Naive thymus-derived CD4-positive, alpha-beta T cell (primary cell): Measurements from ENCODE around the gene RBMS3. TPM values are rescaled to one million over a fixed set of nuclear protein-coding genes. Genes with fewer than 3 reads are reported as not detected.
"Not testable (repeated sequence)": the region's sequence is repeated elsewhere in the genome, so short reads cannot be mapped to it uniquely, and the experiment has no call there.

ENCODE experiments used
- ATAC-seq: fragments of 150-1000 bp; cut with Tn5 transposase; 2 replicates; pipeline ENCODE4 v1.10.0; 2021; ENCODE audit warnings: mild to moderate bottlenecking, moderate library complexity
- CTCF ChIA-PET: fragments of 350-600 bp; sonication (Branson Sonifier 250); formaldehyde crosslinking; loops from one replicate; lab custom pipeline; 2021; ENCODE audit warnings: antibody characterized with exemption; lab: Charles Lee
- POLR2A ChIA-PET: fragments of 350-600 bp; sonication (Branson Sonifier 250); formaldehyde crosslinking; loops from one replicate; lab custom pipeline; 2021; ENCODE audit warnings: antibody characterized with exemption, inconsistent platforms; lab: Charles Lee
- DNase-seq, 9 donors: peaks; one replicate each; pipeline versions ENCODE4 v3.0.0 to v3.0.0-alpha.2; 2020 to 2022; ENCODE audit warnings: mixed read lengths in 1 of 9
- H3K27ac ChIP-seq: one replicate; pipeline ENCODE4 v1.7.0; 2013; ENCODE audit warnings: mild to moderate bottlenecking, low read depth, low read length, moderate library complexity
- H3K27me3 ChIP-seq, 2 donors: one replicate each; pipeline ENCODE4 v1.7.0; 2013; ENCODE audit warnings: low read length in 2 of 2, mild to moderate bottlenecking in 2 of 2, moderate library complexity in 2 of 2; ENCODE audit not compliant: control insufficient read depth in 2 of 2, insufficient read depth in 2 of 2
- H3K36me3 ChIP-seq, 3 experiments: 1 replicate in 2 of 3; 2 replicates in 1 of 3; pipeline ENCODE4 v1.7.0; 2013; ENCODE audit warnings: low read length in 3 of 3, mild to moderate bottlenecking in 3 of 3, moderate library complexity in 1 of 3; ENCODE audit not compliant: insufficient read depth in 3 of 3, control insufficient read depth in 2 of 3
- H3K4me1 ChIP-seq, 2 donors: one replicate each; pipeline ENCODE4 v1.7.0; 2013; ENCODE audit warnings: low read length in 2 of 2, mild to moderate bottlenecking in 2 of 2, moderate library complexity in 1 of 2; ENCODE audit not compliant: control insufficient read depth in 2 of 2, insufficient read depth in 2 of 2
- H3K4me3 ChIP-seq: 2 replicates; pipeline ENCODE4 v1.7.0; 2013; ENCODE audit warnings: mild to moderate bottlenecking, low read length
- H3K9me3 ChIP-seq, 3 experiments: 1 replicate in 2 of 3; 2 replicates in 1 of 3; pipeline ENCODE4 v1.7.0; 2013; ENCODE audit warnings: low read length in 3 of 3; ENCODE audit not compliant: control insufficient read depth in 2 of 3
- H3K27ac Mint-ChIP-seq, 9 donors: one replicate each; pipeline ENCODE4 v1.8.0; 2020 to 2022; ENCODE audit warnings: mixed read lengths in 9 of 9, mild to moderate bottlenecking in 8 of 9, moderate library complexity in 5 of 9, inconsistent platforms in 2 of 9
- H3K27me3 Mint-ChIP-seq, 5 donors: one replicate each; pipeline ENCODE4 v1.8.0; 2021 to 2022; ENCODE audit warnings: mixed read lengths in 5 of 5, mild to moderate bottlenecking in 1 of 5
- H3K36me3 Mint-ChIP-seq, 5 donors: one replicate each; pipeline ENCODE4 v1.8.0; 2020 to 2022; ENCODE audit warnings: mixed read lengths in 5 of 5, mild to moderate bottlenecking in 3 of 5, inconsistent platforms in 1 of 5
- H3K4me1 Mint-ChIP-seq, 7 donors: one replicate each; pipeline ENCODE4 v1.8.0; 2020 to 2022; ENCODE audit warnings: mixed read lengths in 7 of 7, mild to moderate bottlenecking in 3 of 7, inconsistent platforms in 1 of 7
- H3K4me3 Mint-ChIP-seq, 10 donors: one replicate each; pipeline ENCODE4 v1.8.0; 2020 to 2022; ENCODE audit warnings: mild to moderate bottlenecking in 10 of 10, mixed read lengths in 10 of 10, moderate library complexity in 6 of 10, inconsistent platforms in 2 of 10
- H3K9me3 Mint-ChIP-seq, 11 donors: one replicate each; pipeline ENCODE4 v1.8.0; 2020 to 2022; ENCODE audit warnings: mixed read lengths in 11 of 11, mild to moderate bottlenecking in 4 of 11, inconsistent platforms in 1 of 11, moderate library complexity in 1 of 11
- intact Hi-C, 2 donors: fragments of 100-400 bp; cut with micrococcal nuclease; formaldehyde crosslinking; loops; one replicate each; pipeline ENCODE4 v1.15.1; 2023
- polyA plus RNA-seq, 2 donors: library from polyadenylated mRNA; unstranded; fragments of 300-500 nt; fragmentation: Illumina TruSeq; gene quantifications; one replicate each; pipeline ENCODE4 v1.2.3, GENCODE V29; 2021
- total RNA-seq, 6 experiments: library from RNA in 5 of 6; stranded (reverse) in 5 of 6; gene quantifications; 1 replicate in 5 of 6; 2 replicates in 1 of 6; pipeline ENCODE4 v1.2.3 and lab custom pipeline; 2021 to 2026

Gene RBMS3
- total and polyA plus RNA-seq, 7 experiments from 2014 or later: 0.15 to 4.9 (median 0.49) TPM

GRCh38 chr3:29463304-29463703, 182.4 kb downstream of the RBMS3 start:
- H3K4me1 ChIP-seq: no peaks in the 10 kb centered on the region
- no peaks in the 10 kb centered on the region for H3K9me3 ChIP-seq
- no peaks in the 10 kb centered on the region for H3K36me3 ChIP-seq
- no peak overlapping the region for H3K27ac ChIP-seq
- Mint-ChIP-seq H3K27ac (no peak overlapping the region), H3K4me3 (no peak overlapping the region), H3K36me3 (no peaks in the 10 kb centered on the region), H3K9me3 (no peaks in the 10 kb centered on the region), H3K4me1 (peaks cover 0 to 4% (median 0%) of the 10 kb centered on the region in 7 donors), H3K27me3 (peaks cover 0 to 7% (median 0%) of the 10 kb centered on the region in 5 donors)
- ChIA-PET POLR2A (no interaction called here), CTCF (no interaction called here)
- ATAC-seq (no peak), DNase-seq (no peak)
- no peak overlapping the region for H3K4me3 ChIP-seq
- intact Hi-C loops: no loop called here
- no peaks in the 10 kb centered on the region for H3K27me3 ChIP-seq

GRCh38 chr3:29465836-29466235, 185.0 kb downstream of the RBMS3 start:
- Histone ChIP-seq H3K4me3 (no peak overlapping the region), H3K27ac (no peak overlapping the region), H3K4me1 (no peaks in the 10 kb centered on the region), H3K27me3 (no peaks in the 10 kb centered on the region), H3K9me3 (no peaks in the 10 kb centered on the region), H3K36me3 (no peaks in the 10 kb centered on the region)
- no peak for DNase-seq
- no peaks in the 10 kb centered on the region for H3K9me3 Mint-ChIP-seq
- intact Hi-C loops: no loop called here
- ChIA-PET POLR2A (no interaction called here), CTCF (no interaction called here)
- peaks cover 0 to 7% (median 0%) of the 10 kb centered on the region in 5 donors for H3K27me3 Mint-ChIP-seq
- peaks cover 0 to 4% (median 0%) of the 10 kb centered on the region in 7 donors for H3K4me1 Mint-ChIP-seq
- H3K27ac Mint-ChIP-seq: no peak overlapping the region
- ATAC-seq: no peak
- no peak overlapping the region for H3K4me3 Mint-ChIP-seq
- no peaks in the 10 kb centered on the region for H3K36me3 Mint-ChIP-seq

GRCh38 chr3:29466442-29466841, 185.6 kb downstream of the RBMS3 start:
- Histone ChIP-seq H3K9me3 (no peaks in the 10 kb centered on the region), H3K36me3 (no peaks in the 10 kb centered on the region), H3K27me3 (no peaks in the 10 kb centered on the region), H3K4me3 (no peak overlapping the region), H3K27ac (no peak overlapping the region), H3K4me1 (no peaks in the 10 kb centered on the region)
- Mint-ChIP-seq H3K4me1 (peaks cover 0 to under 1% (median 0%) of the 10 kb centered on the region in 7 donors), H3K36me3 (no peaks in the 10 kb centered on the region), H3K27me3 (peaks cover 0 to 7% (median 0%) of the 10 kb centered on the region in 5 donors), H3K9me3 (no peaks in the 10 kb centered on the region), H3K4me3 (no peak overlapping the region), H3K27ac (no peak overlapping the region)
- ATAC-seq: no peak
- ChIA-PET CTCF (no interaction called here), POLR2A (no interaction called here)
- DNase-seq: no peak
- intact Hi-C loops: no loop called here

GRCh38 chr3:29468187-29468586, 187.3 kb downstream of the RBMS3 start:
- H3K4me1 ChIP-seq: no peaks in the 10 kb centered on the region

GRCh38 chr3:29473481-29474170, 192.8 kb downstream of the RBMS3 start:
- intact Hi-C loops, H3K36me3 ChIP-seq, CTCF ChIA-PET, H3K4me3 ChIP-seq, H3K4me3 Mint-ChIP-seq, H3K4me1 Mint-ChIP-seq, ATAC-seq, H3K4me1 ChIP-seq, H3K9me3 Mint-ChIP-seq, H3K9me3 ChIP-seq, H3K36me3 Mint-ChIP-seq, H3K27me3 ChIP-seq, POLR2A ChIA-PET, DNase-seq, H3K27me3 Mint-ChIP-seq, H3K27ac Mint-ChIP-seq, H3K27ac ChIP-seq: not testable (repeated sequence)

More at GRCh38 chr3:29468187-29468586, 187.3 kb downstream of the RBMS3 start:
- DNase-seq (no peak), ATAC-seq (no peak)
- intact Hi-C loops: no loop called here
- Mint-ChIP-seq H3K9me3 (peaks cover 0 to 2% (median 0%) of the 10 kb centered on the region in 11 donors), H3K4me1 (no peaks in the 10 kb centered on the region), H3K36me3 (no peaks in the 10 kb centered on the region), H3K4me3 (no peak overlapping the region), H3K27ac (no peak overlapping the region), H3K27me3 (peaks cover 0 to 2% (median 0%) of the 10 kb centered on the region in 5 donors)
- Histone ChIP-seq H3K9me3 (no peaks in the 10 kb centered on the region), H3K27ac (no peak overlapping the region), H3K27me3 (no peaks in the 10 kb centered on the region), H3K4me3 (no peak overlapping the region), H3K36me3 (no peaks in the 10 kb centered on the region)
- ChIA-PET POLR2A (no interaction called here), CTCF (no interaction called here)

- H3K27me3 Mint-ChIP-seq: peaks cover 0 to 5% (median 0%) of the 10 kb centered on the region in 5 donors
- intact Hi-C loops: no loop called here
- POLR2A ChIA-PET: no interaction called here
These were observed 194.5 kb downstream of the RBMS3 start for GRCh38 chr3:29475305-29475840.

GRCh38 chr3:29475854-29476253, 195.0 kb downstream of the RBMS3 start:
- H3K4me3 Mint-ChIP-seq: no peak overlapping the region
- Histone ChIP-seq H3K27me3 (no peaks in the 10 kb centered on the region), H3K27ac (no peak overlapping the region), H3K4me1 (no peaks in the 10 kb centered on the region), H3K9me3 (no peaks in the 10 kb centered on the region), H3K36me3 (no peaks in the 10 kb centered on the region), H3K4me3 (no peak overlapping the region)
- no peaks in the 10 kb centered on the region for H3K4me1 Mint-ChIP-seq
- H3K36me3 Mint-ChIP-seq: no peaks in the 10 kb centered on the region
- DNase-seq (no peak), ATAC-seq (no peak)
- intact Hi-C loops: no loop called here
- peaks cover 0 to 5% (median 0%) of the 10 kb centered on the region in 5 donors for H3K27me3 Mint-ChIP-seq
- POLR2A ChIA-PET: no interaction called here
- H3K27ac Mint-ChIP-seq: no peak overlapping the region
- CTCF ChIA-PET: no interaction called here
- peaks cover 0 to 2% (median 0%) of the 10 kb centered on the region in 11 donors for H3K9me3 Mint-ChIP-seq

More at GRCh38 chr3:29475305-29475840, 194.5 kb downstream of the RBMS3 start:
- no peaks in the 10 kb centered on the region for H3K4me1 ChIP-seq
- DNase-seq: no peak
- H3K4me3 Mint-ChIP-seq: no peak overlapping the region
- H3K27ac Mint-ChIP-seq: no peak overlapping the region
- H3K36me3 Mint-ChIP-seq: no peaks in the 10 kb centered on the region
- no peak overlapping the region for H3K27ac ChIP-seq
- H3K4me1 Mint-ChIP-seq: no peaks in the 10 kb centered on the region
- H3K27me3 ChIP-seq: no peaks in the 10 kb centered on the region
- H3K9me3 Mint-ChIP-seq: peaks cover 0 to 2% (median 0%) of the 10 kb centered on the region in 11 donors
- CTCF ChIA-PET: no interaction called here
- H3K36me3 ChIP-seq: no peaks in the 10 kb centered on the region
- H3K4me3 ChIP-seq: no peak overlapping the region
- H3K9me3 ChIP-seq: no peaks in the 10 kb centered on the region
- ATAC-seq: no peak
